Type B pancreatic cell (in vitro differentiated cells): ENCODE measurements around the gene FRK. TPM values are rescaled to one million over a fixed set of nuclear protein-coding genes. Genes with fewer than 3 reads are reported as not detected.

ENCODE experiments used
- DNase-seq: peaks from one replicate; pipeline ENCODE4 v3.0.0; 2021; ENCODE audit warnings: mixed read lengths; ENCODE audit not compliant: unreplicated experiment; ENCODE audit errors: extremely low spot score
- H3K27ac Mint-ChIP-seq: 2 replicates; pipeline ENCODE4 v1.8.0; 2021; ENCODE audit warnings: mild to moderate bottlenecking, mixed read lengths
- H3K27me3 Mint-ChIP-seq: 2 replicates; pipeline ENCODE4 v1.8.0; 2021; ENCODE audit warnings: mixed read lengths
- H3K36me3 Mint-ChIP-seq: 2 replicates; pipeline ENCODE4 v1.8.0; 2021; ENCODE audit warnings: mixed read lengths
- H3K4me1 Mint-ChIP-seq: one replicate; pipeline ENCODE4 v1.8.0; 2021; ENCODE audit warnings: mixed read lengths; ENCODE audit not compliant: unreplicated experiment
- H3K4me3 Mint-ChIP-seq: 2 replicates; pipeline ENCODE4 v1.8.0; 2021; ENCODE audit warnings: mild to moderate bottlenecking, mixed read lengths
- H3K9me3 Mint-ChIP-seq: 2 replicates; pipeline ENCODE4 v1.8.0; 2021; ENCODE audit warnings: mixed read lengths
- total RNA-seq: library from RNA; stranded (reverse); gene quantifications from 2 replicates; pipeline ENCODE4 v1.2.1, GENCODE V29; 2021; ENCODE audit warnings: low replicate concordance
- TF ChIP-seq, protein P1 (sequence below): fragments of 200-600 bp; sonication (generic); conservative IDR thresholded peaks from 2 replicates; pipeline ENCODE4 v1.5.0; 2021; ENCODE audit warnings: antibody characterized with exemption, mild to moderate bottlenecking

Gene FRK
- total RNA-seq, 1 donor from 2014 or later, result 6.2 TPM

DNA sequence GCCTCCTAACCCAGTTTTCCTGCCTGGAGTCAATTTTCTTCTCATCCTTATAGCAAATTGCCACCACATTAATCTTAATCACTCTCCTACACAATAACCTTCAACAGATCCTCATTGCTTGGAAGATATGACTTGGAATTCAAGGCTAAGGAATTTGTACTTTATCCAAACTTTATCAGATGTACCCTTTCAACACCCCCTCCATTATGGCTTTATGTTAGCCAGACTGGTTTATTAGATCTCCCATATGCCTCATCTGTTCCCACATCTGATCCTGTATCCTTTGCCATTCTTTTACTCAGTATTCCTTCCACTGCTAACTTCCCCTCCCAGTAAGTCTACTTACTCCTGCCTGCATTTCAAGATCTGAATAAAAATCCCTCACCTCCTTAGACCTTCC, 4.0 kb upstream of the FRK start:
- H3K27ac Mint-ChIP-seq, result no peak overlapping the region
- DNase-seq, result no peak
- no peaks in the 10 kb centered on the region for H3K36me3 Mint-ChIP-seq
- peaks cover 16% of the 10 kb centered on the region for H3K4me1 Mint-ChIP-seq
- TF ChIP-seq, protein P1, sequence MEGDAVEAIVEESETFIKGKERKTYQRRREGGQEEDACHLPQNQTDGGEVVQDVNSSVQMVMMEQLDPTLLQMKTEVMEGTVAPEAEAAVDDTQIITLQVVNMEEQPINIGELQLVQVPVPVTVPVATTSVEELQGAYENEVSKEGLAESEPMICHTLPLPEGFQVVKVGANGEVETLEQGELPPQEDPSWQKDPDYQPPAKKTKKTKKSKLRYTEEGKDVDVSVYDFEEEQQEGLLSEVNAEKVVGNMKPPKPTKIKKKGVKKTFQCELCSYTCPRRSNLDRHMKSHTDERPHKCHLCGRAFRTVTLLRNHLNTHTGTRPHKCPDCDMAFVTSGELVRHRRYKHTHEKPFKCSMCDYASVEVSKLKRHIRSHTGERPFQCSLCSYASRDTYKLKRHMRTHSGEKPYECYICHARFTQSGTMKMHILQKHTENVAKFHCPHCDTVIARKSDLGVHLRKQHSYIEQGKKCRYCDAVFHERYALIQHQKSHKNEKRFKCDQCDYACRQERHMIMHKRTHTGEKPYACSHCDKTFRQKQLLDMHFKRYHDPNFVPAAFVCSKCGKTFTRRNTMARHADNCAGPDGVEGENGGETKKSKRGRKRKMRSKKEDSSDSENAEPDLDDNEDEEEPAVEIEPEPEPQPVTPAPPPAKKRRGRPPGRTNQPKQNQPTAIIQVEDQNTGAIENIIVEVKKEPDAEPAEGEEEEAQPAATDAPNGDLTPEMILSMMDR, result no peak
- H3K4me3 Mint-ChIP-seq, result no peak overlapping the region
- no peaks in the 10 kb centered on the region for H3K9me3 Mint-ChIP-seq
- H3K27me3 Mint-ChIP-seq, result no peaks in the 10 kb centered on the region

DNA sequence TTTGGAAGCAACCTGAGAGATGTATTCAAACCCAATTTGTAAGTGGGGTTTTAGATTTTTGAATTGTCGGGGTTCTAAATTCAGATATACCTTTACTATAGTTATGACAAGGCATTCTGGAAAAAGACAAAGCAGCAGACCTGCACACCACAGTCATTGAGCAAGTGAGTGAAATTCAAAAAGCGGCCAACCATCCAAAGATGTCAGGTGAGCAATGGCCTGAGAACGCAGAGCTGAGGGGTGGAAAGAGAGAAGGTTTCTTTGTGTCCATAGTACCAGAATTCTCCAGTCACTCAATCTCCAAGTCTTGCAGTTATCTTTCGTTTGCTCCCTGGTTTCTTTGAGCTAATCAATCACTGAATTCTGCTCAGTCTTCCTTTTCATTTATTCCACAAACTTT, 1.8 kb upstream of the FRK start:
- no peak overlapping the region for H3K4me3 Mint-ChIP-seq
- H3K27ac Mint-ChIP-seq, result no peak overlapping the region
- no peaks in the 10 kb centered on the region for H3K9me3 Mint-ChIP-seq
- no peak for DNase-seq
- H3K4me1 Mint-ChIP-seq, result peaks cover 16% of the 10 kb centered on the region
- H3K27me3 Mint-ChIP-seq, result no peaks in the 10 kb centered on the region
- TF ChIP-seq, protein P1, result no peak
- H3K36me3 Mint-ChIP-seq, result no peaks in the 10 kb centered on the region

DNA sequence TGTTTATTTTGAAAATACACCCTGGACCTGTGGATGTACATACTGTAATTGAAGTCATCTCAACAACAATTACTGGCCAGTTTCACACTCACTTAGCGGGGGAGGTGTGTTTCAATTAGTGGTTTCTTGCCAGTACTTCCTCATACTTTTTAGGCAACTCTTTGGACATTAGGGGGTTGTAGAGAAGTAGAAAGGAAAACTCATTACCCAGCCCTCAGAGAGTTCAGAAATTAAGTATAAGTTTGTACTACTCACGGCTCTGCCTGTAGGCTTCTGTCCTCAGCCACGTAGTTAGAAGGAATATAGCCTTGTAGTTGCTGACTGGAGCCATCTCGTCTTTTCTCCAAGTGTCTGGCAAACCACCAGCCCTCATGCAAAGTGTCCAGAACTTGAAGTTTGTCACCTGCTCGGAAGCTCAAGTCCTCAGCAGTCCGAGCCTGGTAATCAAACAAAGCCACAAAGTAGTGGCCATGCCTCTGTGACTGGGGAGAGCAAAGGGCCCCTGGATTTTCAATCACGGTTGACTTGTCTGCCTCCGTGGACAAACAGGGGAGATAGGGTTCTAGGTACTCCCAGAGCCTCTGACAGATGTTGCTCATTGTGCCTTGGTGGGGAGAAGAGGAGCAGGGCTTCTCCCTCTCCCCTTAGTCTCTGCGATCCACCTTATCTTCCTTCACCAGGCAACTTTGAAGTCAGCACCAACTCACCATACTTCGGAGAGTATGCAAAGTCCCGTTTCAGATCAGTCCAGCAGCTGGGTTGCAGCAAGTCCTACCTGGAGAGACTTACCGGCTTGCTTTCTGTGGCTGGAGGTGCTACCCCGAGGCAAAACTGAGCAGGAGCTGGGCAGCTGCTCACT, 749 bp downstream of the FRK start:
- Mint-ChIP-seq H3K27ac (peak overlapping the region; percentile 96), H3K9me3 (no peaks in the 10 kb centered on the region), H3K4me3 (peak overlapping the region; percentile 90), H3K36me3 (peaks cover 3% of the 10 kb centered on the region), H3K27me3 (no peaks in the 10 kb centered on the region), H3K4me1 (peaks cover 19% of the 10 kb centered on the region)
- no peak for DNase-seq
- TF ChIP-seq, protein P1, result no peak

DNA sequence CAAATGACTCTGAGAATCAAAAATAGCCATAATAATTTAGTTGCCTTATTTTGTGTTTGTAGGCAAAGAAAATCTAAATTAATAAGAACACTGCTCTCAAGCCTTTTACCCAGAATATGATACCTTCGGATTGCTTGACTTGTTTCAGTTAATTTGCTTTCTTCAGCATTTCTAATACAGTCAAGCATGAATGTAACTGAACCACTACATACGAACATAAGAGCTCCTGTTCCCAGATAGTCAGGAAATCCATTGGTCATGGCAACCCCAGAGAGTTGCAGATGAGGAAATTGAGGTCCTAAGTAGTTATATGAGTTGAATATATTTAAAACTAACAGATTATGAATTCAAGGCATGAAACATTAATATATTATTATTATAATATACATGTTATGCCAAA, 2.9 kb downstream of the FRK start:
- TF ChIP-seq, protein P1, result no peak
- DNase-seq, result no peak
- H3K27ac Mint-ChIP-seq, result peak overlapping the region; percentile 42
- H3K27me3 Mint-ChIP-seq, result no peaks in the 10 kb centered on the region
- H3K4me1 Mint-ChIP-seq, result peaks cover 14% of the 10 kb centered on the region
- peaks cover 3% of the 10 kb centered on the region for H3K36me3 Mint-ChIP-seq
- H3K4me3 Mint-ChIP-seq, result peak overlapping the region; percentile 84
- no peaks in the 10 kb centered on the region for H3K9me3 Mint-ChIP-seq

DNA sequence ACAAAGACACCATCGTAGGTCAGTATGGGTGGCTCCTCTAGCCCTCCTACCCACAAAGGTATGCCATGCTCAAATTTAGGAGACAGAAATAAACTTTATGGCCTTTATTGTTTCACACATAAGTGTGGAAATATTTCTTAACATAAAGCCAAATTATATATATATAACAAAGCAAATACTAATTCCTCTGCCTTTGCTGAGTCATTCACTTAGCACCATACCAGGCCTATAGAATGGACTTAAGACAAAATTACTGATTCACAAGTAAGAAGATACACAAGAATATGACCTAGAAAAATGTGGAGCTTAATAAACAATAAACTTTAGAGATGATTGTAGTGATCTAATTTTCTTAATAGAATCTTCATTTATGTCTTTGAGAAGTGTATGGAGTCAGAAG, 5.2 kb downstream of the FRK start:
- H3K27me3 Mint-ChIP-seq, result no peaks in the 10 kb centered on the region
- peak overlapping the region; percentile 37 for H3K4me3 Mint-ChIP-seq
- no peak for DNase-seq
- H3K36me3 Mint-ChIP-seq, result peaks cover 7% of the 10 kb centered on the region
- peaks cover 4% of the 10 kb centered on the region for H3K4me1 Mint-ChIP-seq
- H3K27ac Mint-ChIP-seq, result no peak overlapping the region
- TF ChIP-seq, protein P1, result no peak
- no peaks in the 10 kb centered on the region for H3K9me3 Mint-ChIP-seq
